Liver (tissue), 3 donors: ENCODE results near the gene TXLNG.

Experiments
- CTCF ChIP-seq: fragments of 150-350 bp; IDR thresholded peaks from 2 replicates; pipeline ENCODE4 v1.5.1; 2017; ENCODE audit warnings: improper control_type of control experiment, low read depth, low read length; ENCODE audit not compliant: missing input control
- EGR1 ChIP-seq, 2 donors: IDR thresholded peaks; 2 replicates each; pipeline ENCODE4 v1.6.1; 2016 to 2018; ENCODE audit warnings: antibody characterized with exemption in 2 of 2, low read depth in 2 of 2
- JUND ChIP-seq, 2 donors: IDR thresholded peaks; 2 replicates each; pipeline ENCODE4 v1.6.1; 2016; ENCODE audit warnings: antibody characterized with exemption in 2 of 2
- RAD21 ChIP-seq, 2 donors: IDR thresholded peaks; 2 replicates each; pipeline ENCODE4 v1.6.1; 2016; ENCODE audit warnings: antibody characterized with exemption in 2 of 2, mild to moderate bottlenecking in 2 of 2
- REST ChIP-seq: IDR thresholded peaks from 2 replicates; pipeline ENCODE4 v1.6.1; 2016; ENCODE audit warnings: antibody characterized with exemption, mild to moderate bottlenecking
- SP1 ChIP-seq: IDR thresholded peaks from 2 replicates; pipeline ENCODE4 v1.6.1; 2018; ENCODE audit warnings: antibody characterized with exemption, mild to moderate bottlenecking
- ZBTB33 ChIP-seq: IDR thresholded peaks from 2 replicates; pipeline ENCODE4 v1.6.1; 2016; ENCODE audit warnings: antibody characterized with exemption
- donor health status: healthy.
- donor health status: healthy.

- peak; percentile 75 for TF ChIP-seq CTCF
- TF ChIP-seq SP1 = no peak
- TF ChIP-seq REST = no peak
- peak; percentile 71 to 79 for TF ChIP-seq RAD21 (IDR thresholded peaks at IDR 0.05)
- no peak for TF ChIP-seq EGR1 (IDR thresholded peaks at IDR 0.05; ENCODE audit: low read depth in 2 of 2)
- TF ChIP-seq ZBTB33 = no peak
- TF ChIP-seq JUND (IDR thresholded peaks at IDR 0.05) = no peak
These were observed 106.5 kb downstream of the TXLNG start for GRCh38 chrX:16892504-16893362.
